Body of pancreas (tissue), 4 donors: Measurements from ENCODE around the gene NSUN4.

Experiments
- POLR2A ChIP-seq, 3 donors: fragments of 450-650 bp; IDR thresholded peaks; one replicate each; pipeline ENCODE4 v1.6.1; 2016; ENCODE audit warnings: antibody characterized with exemption in 3 of 3, mild to moderate bottlenecking in 2 of 3
- TF ChIP-seq, protein P1 (sequence below), 7 experiments: fragments of 450-650 bp in 4 of 7; fragments of 200-600 bp in 3 of 7; sonication (generic) in 3 of 7; IDR thresholded peaks; one replicate each; pipeline ENCODE4 v1.5.1; 2016 to 2019; ENCODE audit warnings: antibody characterized with exemption in 7 of 7

DNA sequence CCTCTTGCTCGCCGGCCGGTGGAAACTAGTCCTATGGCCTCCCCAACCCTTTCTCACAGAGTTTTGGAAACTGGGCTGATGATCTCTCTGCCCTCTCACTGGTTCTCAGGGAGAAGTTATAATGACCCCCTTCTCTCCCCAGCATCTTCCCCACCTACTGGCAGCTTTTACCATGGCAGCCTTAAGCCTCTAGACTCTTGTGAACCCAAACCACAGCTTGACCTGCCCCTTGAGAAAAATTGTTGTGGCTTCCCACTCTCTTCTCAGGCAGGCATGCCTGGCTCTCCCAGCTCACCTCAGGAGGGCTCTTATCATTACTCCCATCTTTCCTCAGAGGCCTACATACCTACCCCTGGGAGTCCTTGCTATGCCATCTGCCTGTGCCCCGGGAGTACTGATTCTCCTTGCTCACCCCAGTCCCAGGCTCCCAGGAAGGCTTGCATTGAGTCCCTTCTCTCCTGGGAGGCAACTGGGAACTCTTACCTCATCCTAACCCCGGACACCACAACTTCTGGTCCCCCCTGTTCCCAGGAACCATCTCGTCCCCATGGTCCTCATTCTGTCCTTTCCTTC, 1.6 kb downstream of the NSUN4 start:
- TF ChIP-seq, protein P1, sequence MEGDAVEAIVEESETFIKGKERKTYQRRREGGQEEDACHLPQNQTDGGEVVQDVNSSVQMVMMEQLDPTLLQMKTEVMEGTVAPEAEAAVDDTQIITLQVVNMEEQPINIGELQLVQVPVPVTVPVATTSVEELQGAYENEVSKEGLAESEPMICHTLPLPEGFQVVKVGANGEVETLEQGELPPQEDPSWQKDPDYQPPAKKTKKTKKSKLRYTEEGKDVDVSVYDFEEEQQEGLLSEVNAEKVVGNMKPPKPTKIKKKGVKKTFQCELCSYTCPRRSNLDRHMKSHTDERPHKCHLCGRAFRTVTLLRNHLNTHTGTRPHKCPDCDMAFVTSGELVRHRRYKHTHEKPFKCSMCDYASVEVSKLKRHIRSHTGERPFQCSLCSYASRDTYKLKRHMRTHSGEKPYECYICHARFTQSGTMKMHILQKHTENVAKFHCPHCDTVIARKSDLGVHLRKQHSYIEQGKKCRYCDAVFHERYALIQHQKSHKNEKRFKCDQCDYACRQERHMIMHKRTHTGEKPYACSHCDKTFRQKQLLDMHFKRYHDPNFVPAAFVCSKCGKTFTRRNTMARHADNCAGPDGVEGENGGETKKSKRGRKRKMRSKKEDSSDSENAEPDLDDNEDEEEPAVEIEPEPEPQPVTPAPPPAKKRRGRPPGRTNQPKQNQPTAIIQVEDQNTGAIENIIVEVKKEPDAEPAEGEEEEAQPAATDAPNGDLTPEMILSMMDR (IDR thresholded peaks at IDR 0.05), result no peak
- TF ChIP-seq POLR2A (IDR thresholded peaks at IDR 0.05), result no peak
